ENCODE results near the gene CDC37L1. TPM values are rescaled to one million over a fixed set of nuclear protein-coding genes. Genes with fewer than 3 reads are reported as not detected.

CDC37L1 gene
- total and polyA plus RNA-seq, 2 of the 8 experiments (the other 6 are each of a cell fraction or from before 2014, with no cell fraction given), result 4.6 to 23.8 TPM

GRCh38 chr9:4689687-4690104, 10.3 kb downstream of the CDC37L1 start:
- no peaks in the 10 kb centered on the region for H3K79me1 ChIP-seq (ENCODE audit: low read depth, low read length)
- no peaks in the 10 kb centered on the region for H3K4me1 ChIP-seq (replicated peaks in 1 of 4; ENCODE audit: control insufficient read depth in 3 of 4, insufficient read depth in 4 of 4, low read length in 3 of 4)
- H3K56ac ChIP-seq (replicated peaks; ENCODE audit: insufficient read length, low read depth, low read length), result no peak overlapping the region
- H3K79me2 ChIP-seq (ENCODE audit: control insufficient read depth in 1 of 2, insufficient read depth in 2 of 2, low read length in 2 of 2), result peaks cover 0 to 14% of the 10 kb centered on the region in 2 experiments; a peak in 2 of 4 replicates
- no peak overlapping the region for H2BK20ac ChIP-seq (ENCODE audit: low read length)
- ChIA-PET CTCF (ENCODE audit: partially characterized antibody) (no interaction called here), POLR2A (ENCODE audit: partially characterized antibody) (no interaction called here)
- no peak overlapping the region for H2BK5ac ChIP-seq (ENCODE audit: low read depth, low read length)
- no peak overlapping the region for H4K91ac ChIP-seq (replicated peaks; ENCODE audit: insufficient read length, low read length)
- no peak overlapping the region for H3K14ac ChIP-seq (ENCODE audit: insufficient read length)
- H3K4me3 ChIP-seq (ENCODE audit: extremely low read depth in 1 of 4, insufficient read depth in 2 of 4, low read depth in 3 of 4, low read length in 4 of 4), result no peak overlapping the region
- DNase-seq (ENCODE audit: low read depth in 1 of 2, low spot score in 2 of 2) (no peak), FAIRE-seq (no peak)
- peaks cover 0 to 2% of the 10 kb centered on the region in 2 experiments for H4K20me1 ChIP-seq (replicated peaks in 1 of 2; ENCODE audit: control insufficient read depth in 1 of 2, insufficient read depth in 2 of 2, low read length in 2 of 2)
- H2BK15ac ChIP-seq (ENCODE audit: low read length), result no peak overlapping the region
- no peak overlapping the region for H2BK12ac ChIP-seq (ENCODE audit: low read depth, low read length)
- no peak overlapping the region for H3K4me2 ChIP-seq (ENCODE audit: insufficient read depth in 1 of 2, low read depth in 2 of 2, low read length in 2 of 2)
- WGBS, 2 experiments (ENCODE audit: extremely low coverage in 1 of 2, insufficient coverage in 1 of 2, insufficient read length in 1 of 2, insufficient replicate concordance in 2 of 2, low coverage in 1 of 2, low lambda C conversion rate in 2 of 2, missing lambda C conversion rate in 1 of 2), result 83% methylated on average over 1 of the region's 1 CpG; no CpG with 5 or more reads in 1 of the 2 experiments
- no peak overlapping the region for H2AFZ ChIP-seq (ENCODE audit: low read length)
- no peak overlapping the region for H3K18ac ChIP-seq (ENCODE audit: extremely low read depth, low read length)
- H4K5ac ChIP-seq (ENCODE audit: insufficient read length, low read depth, low read length), result no peak overlapping the region
- no peaks in the 10 kb centered on the region for H3K9me3 ChIP-seq (ENCODE audit: insufficient read depth in 2 of 2, low read depth in 1 of 2, low read length in 1 of 2)
- no peak overlapping the region for H3K9ac ChIP-seq (replicated peaks in 1 of 4; ENCODE audit: extremely low read depth in 1 of 4, low read depth in 3 of 4, low read length in 3 of 4)
- no peak overlapping the region for H3K27ac ChIP-seq (ENCODE audit: low read depth, low read length)
- no peak overlapping the region for H4K8ac ChIP-seq (ENCODE audit: extremely low read depth, insufficient read depth, low read length)
- no peak overlapping the region for H3K4ac ChIP-seq (replicated peaks; ENCODE audit: insufficient read length, low read depth, low read length)
- H2AK5ac ChIP-seq (ENCODE audit: low read depth, low read length), result no peak overlapping the region
- no peak overlapping the region for H3K23ac ChIP-seq (ENCODE audit: insufficient read length)
- peaks cover 4 to 49% (median 12%) of the 10 kb centered on the region in 4 experiments for H3K36me3 ChIP-seq (ENCODE audit: control insufficient read depth in 2 of 4, insufficient read depth in 4 of 4, low read length in 3 of 4)
- no peaks in the 10 kb centered on the region for H3K27me3 ChIP-seq (replicated peaks in 1 of 4; ENCODE audit: control insufficient read depth in 3 of 4, extremely low read depth in 1 of 4, insufficient read depth in 3 of 4, low read length in 3 of 4)
- no peak overlapping the region for H2BK120ac ChIP-seq (replicated peaks; ENCODE audit: low read depth, low read length)
- no peaks in the 10 kb centered on the region for H3K23me2 ChIP-seq (ENCODE audit: low read depth, low read length)
- TF ChIP-seq SP2 (IDR thresholded peaks at IDR 0.05; ENCODE audit: low read length) (no peak), CEBPB (IDR thresholded peaks at IDR 0.05; ENCODE audit: low read depth, low read length) (no peak), SRF (IDR thresholded peaks at IDR 0.05; ENCODE audit: low read depth, low read length) (no peak), RFX5 (IDR thresholded peaks at IDR 0.05; ENCODE audit: borderline replicate concordance, low read depth, low read length) (no peak), RBBP5 (IDR thresholded peaks at IDR 0.05; ENCODE audit: borderline replicate concordance, low read depth, low read length) (no peak), TAF1 (IDR thresholded peaks at IDR 0.05; ENCODE audit: low read depth, low read length) (no peak), SIRT6 (IDR thresholded peaks at IDR 0.05; ENCODE audit: low read length) (no peak), GTF2F1 (IDR thresholded peaks at IDR 0.05; ENCODE audit: borderline replicate concordance, low read depth, low read length) (no peak), NRF1 (IDR thresholded peaks at IDR 0.05; ENCODE audit: low read depth, low read length) (no peak), RNF2 (IDR thresholded peaks at IDR 0.05; ENCODE audit: borderline replicate concordance, low read depth, low read length, missing control alignments, poor library complexity, severe bottlenecking) (no peak), EGR1 (IDR thresholded peaks at IDR 0.05; ENCODE audit: borderline replicate concordance, low read depth, low read length) (no peak), JUND (IDR thresholded peaks at IDR 0.05; ENCODE audit: low read length) (no peak), JUN (IDR thresholded peaks at IDR 0.05; ENCODE audit: low read depth, low read length) (no peak), MAX (IDR thresholded peaks at IDR 0.05) (no peak), POLR2AphosphoS5 (IDR thresholded peaks at IDR 0.05; ENCODE audit: low read depth, low read length) (no peak)
